Tibial artery (tissue), 4 donors: ENCODE data around the gene PTK7.
A peak's percentile ranks its signal among the peaks of the same experiment; 100 is the strongest.

ENCODE experiments used
- DNase-seq, 2 donors: peaks; one replicate each; pipeline ENCODE4 v3.0.0-alpha.2; 2019
- H3K27ac ChIP-seq, 2 donors: fragments of 200-600 bp; sonication (generic) in 1 of 2; 1 replicate in 1 of 2; 2 replicates in 1 of 2; pipeline ENCODE4 v1.5.1; 2018 to 2019; ENCODE audit warnings: mild to moderate bottlenecking in 1 of 2
- H3K27me3 ChIP-seq, 2 donors: fragments of 200-600 bp; sonication (generic) in 1 of 2; one replicate each; pipeline versions ENCODE4 v1.5.1 to v1.6.0; 2016 to 2019
- H3K36me3 ChIP-seq, 3 donors: fragments of 200-600 bp; sonication (generic) in 2 of 3; one replicate each; pipeline ENCODE4 v1.5.1; 2016 to 2019; ENCODE audit warnings: mild to moderate bottlenecking in 2 of 3
- H3K4me1 ChIP-seq, 4 donors: fragments of 200-600 bp; sonication (generic) in 2 of 4; 1 replicate in 3 of 4; 2 replicates in 1 of 4; pipeline ENCODE4 v1.5.1; 2016 to 2019
- H3K4me3 ChIP-seq, 2 donors: fragments of 200-600 bp; sonication (generic) in 1 of 2; 1 replicate in 1 of 2; 2 replicates in 1 of 2; pipeline ENCODE4 v1.5.1; 2018 to 2019; ENCODE audit warnings: mild to moderate bottlenecking in 2 of 2
- H3K9me3 ChIP-seq, 3 donors: fragments of 200-600 bp; sonication (generic) in 1 of 3; one replicate each; pipeline ENCODE4 v1.5.1; 2016 to 2019
- CTCF ChIP-seq, 2 experiments: fragments of 200-600 bp in 1 of 2; fragments of 450-650 bp in 1 of 2; IDR thresholded peaks; one replicate each; pipeline ENCODE4 v1.5.1; 2017 to 2019; ENCODE audit warnings: antibody characterized with exemption in 2 of 2, mild to moderate bottlenecking in 1 of 2, moderate library complexity in 1 of 2
- intact Hi-C: fragments of 100-400 bp; cut with DNase I; formaldehyde crosslinking; loops from one replicate; pipeline ENCODE4 v1.15.0; 2023; ENCODE audit warnings: low total_unique reads

PTK7 gene

GRCh38 chr6:43181621-43181941 is 105.5 kb downstream of the PTK7 start:
- DNase-seq, result no peak
- Histone ChIP-seq H3K9me3 (no peaks in the 10 kb centered on the region), H3K36me3 (peaks cover 36 to 64% (median 40%) of the 10 kb centered on the region in 3 donors), H3K27me3 (no peaks in the 10 kb centered on the region), H3K27ac (peak overlapping the region; percentile 55 to 78), H3K4me1 (peaks cover 0 to 23% (median 13%) of the 10 kb centered on the region in 4 donors), H3K4me3 (peak overlapping the region; percentile 68 to 76)
- intact Hi-C loops, result no loop called here
- no peak for TF ChIP-seq CTCF (IDR thresholded peaks at IDR 0.05)

- H3K4me1 ChIP-seq, result peaks cover 0 to 23% (median 13%) of the 10 kb centered on the region in 4 donors
- no peaks in the 10 kb centered on the region for H3K27me3 ChIP-seq
- H3K9me3 ChIP-seq, result no peaks in the 10 kb centered on the region
- TF ChIP-seq CTCF (IDR thresholded peaks at IDR 0.05), result no peak
- intact Hi-C loops, result no loop called here
- H3K4me3 ChIP-seq, result peak within 1 kb of the TSS; percentile 68 to 76
- DNase-seq, result peak; percentile 82 to 92
- H3K36me3 ChIP-seq, result peaks cover 34 to 66% (median 40%) of the 10 kb centered on the region in 3 donors
- H3K27ac ChIP-seq, result peak within 1 kb of the TSS; percentile 55 to 78
Observed at GRCh38 chr6:43181942-43182860, 106.1 kb downstream of the PTK7 start, which contains the start of gene CUL9. Gene CUL9 (plus strand): TSS chr6:43182196. CDS start chr6:43184311, 2,115 bp downstream.

- H3K27me3 ChIP-seq, result no peaks in the 10 kb centered on the region
- no peaks in the 10 kb centered on the region for H3K9me3 ChIP-seq
- peaks cover 23 to 66% (median 45%) of the 10 kb centered on the region in 3 donors for H3K36me3 ChIP-seq
- no peak for DNase-seq
- intact Hi-C loops, result no loop called here
- peaks cover 0 to 23% (median 13%) of the 10 kb centered on the region in 4 donors for H3K4me1 ChIP-seq
- no peak for TF ChIP-seq CTCF (IDR thresholded peaks at IDR 0.05)
- H3K4me3 ChIP-seq, result no peak overlapping the region
- H3K27ac ChIP-seq, result no peak overlapping the region
Observed at GRCh38 chr6:43183441-43183840, 107.3 kb downstream of the PTK7 start.

GRCh38 chr6:43184268-43184985 is 108.3 kb downstream of the PTK7 start:
- Histone ChIP-seq H3K9me3 (no peaks in the 10 kb centered on the region), H3K36me3 (peaks cover 13 to 65% (median 39%) of the 10 kb centered on the region in 3 donors), H3K4me3 (no peak overlapping the region), H3K27ac (no peak overlapping the region), H3K27me3 (no peaks in the 10 kb centered on the region), H3K4me1 (peaks cover 0 to 23% (median 13%) of the 10 kb centered on the region in 4 donors)
- no peak for DNase-seq
- intact Hi-C loops, result no loop called here
- TF ChIP-seq CTCF (IDR thresholded peaks at IDR 0.05), result no peak

GRCh38 chr6:43185391-43185985 is 109.4 kb downstream of the PTK7 start:
- intact Hi-C loops, result no loop called here
- no peak for DNase-seq
- Histone ChIP-seq H3K4me1 (peaks cover 0 to 23% (median 13%) of the 10 kb centered on the region in 4 donors), H3K27me3 (no peaks in the 10 kb centered on the region), H3K36me3 (peaks cover 3 to 54% (median 37%) of the 10 kb centered on the region in 3 donors), H3K4me3 (no peak overlapping the region), H3K27ac (no peak overlapping the region), H3K9me3 (no peaks in the 10 kb centered on the region)
- no peak for TF ChIP-seq CTCF (IDR thresholded peaks at IDR 0.05)
